HG03575 (cell line): ENCODE data around the gene MAZ.
"Not testable (repeated sequence)": the region's sequence is repeated elsewhere in the genome, so short reads cannot be mapped to it uniquely, and the experiment has no call there.

Experiments used
- ATAC-seq: cut with Tn5 transposase; IDR thresholded peaks from one replicate; pipeline ENCODE4 v1.9.1; 2021; ENCODE audit not compliant: unreplicated experiment, insufficient number of reproducible peaks, low FRiP score; ENCODE audit errors: extremely low read depth

MAZ gene

GRCh38 chr16:29783094-29783953 is 23.0 kb upstream of the MAZ start:
- ATAC-seq: not testable (repeated sequence)

GRCh38 chr16:29784157-29784556 is 22.2 kb upstream of the MAZ start:
- ATAC-seq: no peak

GRCh38 chr16:29784901-29785500 is 21.3 kb upstream of the MAZ start:
- no peak for ATAC-seq

- ATAC-seq: not testable (repeated sequence)
Observed at GRCh38 chr16:29787155-29787554, 19.2 kb upstream of the MAZ start.

- no peak for ATAC-seq
Observed at GRCh38 chr16:29789775-29790182, 16.6 kb upstream of the MAZ start.

GRCh38 chr16:29790183-29790948 is 16.0 kb upstream of the MAZ start, which contains the start of gene KIF22:
KIF22 (plus strand) TSS chr16:29790751; CDS start chr16:29790760, 9 bp downstream.
- ATAC-seq: peak; percentile 41

- no peak for ATAC-seq
Observed at GRCh38 chr16:29790949-29791844, 15.1 kb upstream of the MAZ start.

- ATAC-seq: no peak
Observed at GRCh38 chr16:29791845-29792807, 14.2 kb upstream of the MAZ start.

GRCh38 chr16:29793153-29793552 is 13.2 kb upstream of the MAZ start:
- ATAC-seq: not testable (repeated sequence)

- ATAC-seq: no peak
Observed at GRCh38 chr16:29794231-29794710, 12.1 kb upstream of the MAZ start.

- no peak for ATAC-seq
Observed at GRCh38 chr16:29802416-29802935, 3.9 kb upstream of the MAZ start.

GRCh38 chr16:29804020-29804419 is 2.3 kb upstream of the MAZ start:
- ATAC-seq: no peak

GRCh38 chr16:29804455-29805231 is 1.7 kb upstream of the MAZ start:
- no peak for ATAC-seq

- no peak for ATAC-seq
Observed at GRCh38 chr16:29805232-29806098, 864 bp upstream of the MAZ start.

- ATAC-seq: no peak
Observed at GRCh38 chr16:29806641-29807425, 504 bp downstream of the MAZ start.
